Motor neuron (in vitro differentiated cells): Measurements from ENCODE around the gene TMC5. TPM values are rescaled to one million over a fixed set of nuclear protein-coding genes. Genes with fewer than 3 reads are reported as not detected.
"Not testable (repeated sequence)": the region's sequence is repeated elsewhere in the genome, so short reads cannot be mapped to it uniquely, and the experiment has no call there.

Experiments
- ATAC-seq, 8 experiments: fragments of 200-7000 bp; cut with Tn5 transposase; replicated peaks in 6 of 8; 2 replicates each; pipeline ENCODE4 v1.8.0; 2021; ENCODE audit warnings: mild to moderate bottlenecking in 8 of 8, moderate library complexity in 8 of 8
- H3K27ac ChIP-seq, 2 donors: fragments of 250-450 bp; sonication (Bioruptor Pico); 2 replicates each; pipeline ENCODE4 v1.9.0; 2021; ENCODE audit warnings: antibody characterized with exemption in 2 of 2, mild to moderate bottlenecking in 2 of 2, moderate library complexity in 1 of 2
- H3K4me1 ChIP-seq, 2 donors: fragments of 250-450 bp; sonication (Bioruptor Pico); replicated peaks in 1 of 2; 2 replicates each; pipeline ENCODE4 v1.6.1; 2021; ENCODE audit warnings: antibody characterized with exemption in 2 of 2, mild to moderate bottlenecking in 2 of 2, moderate library complexity in 1 of 2
- H3K4me3 ChIP-seq, 5 donors: fragments of 250-450 bp; sonication (Bioruptor Pico); 2 replicates each; pipeline ENCODE4 v1.9.0; 2021; ENCODE audit warnings: antibody characterized with exemption in 5 of 5, mild to moderate bottlenecking in 5 of 5, moderate library complexity in 4 of 5
- WGBS, 10 experiments: fragments of 450-650 bp; shearing (Covaris generic); methylation state at CpG; one replicate each; pipeline ENCODE4 v1.0.0; 2022; 5-methylcytosine and 5-hydroxymethylcytosine counted together
- in situ Hi-C, 9 experiments: fragments of 400-800 bp; cut with MboI; loops; one replicate each; pipeline ENCODE4 v1.15.0; 2021; ENCODE audit warnings: low sequenced_read_pairs in 9 of 9, low pct_unique_long_range_greater_than_20kb in 2 of 9; ENCODE audit not compliant: unreplicated experiment in 9 of 9
- total RNA-seq, 8 experiments: library from RNA; unstranded; fragments of 300-600 nt; gene quantifications; 2 replicates each; pipeline versions ENCODE4 v1.2.3 to v1.2.4, GENCODE V29; 2022

The TMC5 gene
- total RNA-seq, 8 experiments from 2014 or later: 0.05 to 5.8 (median 0.17) TPM

DNA sequence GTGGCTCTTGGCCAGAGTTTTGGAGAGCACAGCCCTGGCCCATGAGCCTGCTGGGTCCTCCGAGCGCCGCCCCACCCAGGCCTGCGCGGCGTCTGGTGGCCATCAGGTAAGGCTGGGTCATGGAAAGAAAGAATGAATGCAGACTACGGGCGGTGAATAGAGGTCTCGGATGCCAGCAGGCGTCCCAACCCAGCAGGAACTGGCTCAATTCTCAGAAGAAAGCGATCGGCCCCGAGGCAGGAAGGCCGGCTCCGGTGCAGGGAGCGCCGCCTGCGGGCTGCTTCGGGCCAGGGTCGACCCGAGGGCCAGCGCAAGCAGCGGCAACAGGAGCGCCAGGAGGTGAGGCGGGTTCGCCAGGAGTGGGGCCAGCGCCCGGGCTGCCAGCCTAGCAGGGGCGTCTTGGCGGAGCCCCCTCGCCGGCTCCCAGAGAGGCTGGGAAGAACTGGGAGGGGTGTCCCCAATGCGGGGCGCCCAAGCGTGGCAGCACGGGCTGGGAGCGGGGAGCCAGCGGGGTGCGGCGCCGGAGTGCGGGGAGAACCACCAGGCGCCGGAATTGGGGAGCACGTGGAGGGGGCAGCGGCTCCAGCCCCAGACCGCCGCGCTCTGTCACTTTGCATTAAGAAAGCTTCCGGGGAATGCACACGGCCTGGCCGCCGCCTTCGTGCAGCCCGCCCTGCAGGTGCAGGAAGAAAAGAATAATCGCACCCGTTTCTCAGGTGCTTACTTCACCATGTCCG, 7.1 kb upstream of the TMC5 start:
- no peak overlapping the region for H3K27ac ChIP-seq
- ATAC-seq: peak; percentile 61 to 93 (median 74)
- WGBS, 10 experiments: 3 to 14% (median 9%) methylated on average over 5 to 22 of the region's 58 CpGs; no CpG with 5 or more reads in 3 of the 10 experiments
- in situ Hi-C loops: no loop called here
- peak overlapping the region; percentile 13 to 31 (median 19) for H3K4me3 ChIP-seq
- peaks cover 0 to 3% of the 10 kb centered on the region in 2 donors for H3K4me1 ChIP-seq

DNA sequence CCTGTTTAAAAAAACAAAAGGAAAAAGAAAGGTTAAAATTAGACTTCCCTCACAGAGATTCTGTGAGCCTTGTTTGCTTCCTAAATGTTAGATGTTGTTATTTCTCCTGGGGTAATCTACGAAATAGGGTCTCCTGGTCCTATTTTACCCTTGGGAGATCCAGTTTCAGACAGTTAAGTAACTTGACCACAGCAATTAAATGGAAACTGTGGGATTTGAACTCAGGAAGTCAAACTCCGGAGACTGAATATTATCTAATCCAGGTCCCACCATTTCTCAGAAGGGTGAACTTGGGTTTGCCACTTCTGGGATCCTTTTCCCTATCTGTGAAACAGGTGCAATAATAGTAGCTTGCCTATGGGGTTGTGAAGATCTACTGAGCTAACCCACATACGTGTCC, 6.4 kb upstream of the TMC5 start:
- 20 to 100% (median 80%) methylated on average over 1 to 3 of the region's 3 CpGs; no CpG with 5 or more reads in 5 of the 10 experiments for WGBS, 10 experiments
- H3K27ac ChIP-seq: no peak overlapping the region
- in situ Hi-C loops: no loop called here
- no peak for ATAC-seq
- peaks cover 0 to 3% of the 10 kb centered on the region in 2 donors for H3K4me1 ChIP-seq
- H3K4me3 ChIP-seq: no peak overlapping the region

DNA sequence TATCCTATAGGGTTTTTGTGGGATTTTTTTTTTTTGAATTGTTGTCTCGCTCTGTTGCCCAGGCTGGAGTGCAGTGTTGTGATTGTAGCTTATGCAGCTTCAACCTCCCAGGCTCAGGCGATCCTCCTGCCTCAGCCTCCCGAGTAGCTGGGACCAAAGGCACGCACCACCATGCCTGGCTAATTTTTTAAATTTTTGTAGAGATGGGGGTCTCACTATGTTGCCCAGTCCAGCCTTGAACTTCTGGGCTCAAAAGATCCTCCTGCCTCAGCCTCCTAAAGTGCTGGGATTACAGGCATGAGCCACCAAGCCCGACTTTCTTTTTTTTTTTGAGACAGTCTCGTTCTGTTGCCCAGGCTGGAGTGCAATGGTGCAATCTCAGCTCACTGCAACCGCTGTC, 5.6 kb upstream of the TMC5 start:
- H3K4me1 ChIP-seq, H3K4me3 ChIP-seq, ATAC-seq, H3K27ac ChIP-seq, in situ Hi-C loops: not testable (repeated sequence)
- WGBS, 10 experiments: 0 to 100% (median 86%) methylated on average over 1 to 7 of the region's 7 CpGs; no CpG with 5 or more reads in 2 of the 10 experiments

DNA sequence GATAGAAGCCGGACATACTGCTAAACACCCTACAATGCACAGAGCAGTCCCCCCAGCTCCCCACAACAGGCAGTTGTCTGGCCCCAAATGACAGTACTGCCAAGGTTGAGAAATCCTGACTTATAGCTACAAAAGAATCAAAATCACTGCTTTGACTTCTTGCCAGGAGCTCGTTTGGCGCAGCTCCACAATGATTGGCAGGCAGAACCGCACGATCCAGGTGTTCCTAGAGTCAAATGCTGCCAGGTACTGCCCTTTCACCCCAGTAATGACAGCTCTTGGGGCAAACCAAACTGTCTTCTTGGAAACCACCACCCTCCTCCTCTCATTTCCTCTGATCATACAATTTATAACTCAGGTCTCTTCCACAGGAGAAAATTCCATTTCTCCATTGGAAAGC, 2.2 kb upstream of the TMC5 start:
- H3K27ac ChIP-seq: no peak overlapping the region
- 0 to 80% (median 49%) methylated on average over 1 to 5 of the region's 5 CpGs; no CpG with 5 or more reads in 4 of the 10 experiments for WGBS, 10 experiments
- in situ Hi-C loops: no loop called here

DNA sequence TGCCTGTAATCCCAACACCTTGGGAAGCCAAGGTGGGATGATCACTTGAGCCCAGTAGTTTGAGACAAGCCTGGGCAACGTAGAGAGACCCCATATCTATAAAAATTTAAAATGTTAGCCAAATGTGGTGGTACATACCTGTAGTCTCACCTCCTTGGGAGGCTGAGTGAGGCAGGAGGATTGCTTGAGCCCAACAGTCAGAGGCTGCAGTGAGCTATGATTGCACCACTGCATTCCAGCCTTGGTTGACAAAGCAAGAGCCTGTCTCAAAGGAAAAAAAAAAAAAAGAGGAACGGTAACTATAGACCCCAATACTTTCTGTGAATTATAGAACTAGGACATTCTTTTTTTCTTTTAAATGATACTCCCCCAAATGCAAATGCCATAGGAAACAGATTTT, 1.8 kb upstream of the TMC5 start:
- Histone ChIP-seq H3K4me3 (no peak overlapping the region), H3K4me1 (peaks cover 0 to 2% of the 10 kb centered on the region in 2 donors), H3K27ac (no peak overlapping the region)
- in situ Hi-C loops: no loop called here
- no peak for ATAC-seq
- 14 to 75% (median 53%) methylated on average over 1 to 2 of the region's 2 CpGs; no CpG with 5 or more reads in 3 of the 10 experiments for WGBS, 10 experiments

More for the DNA sequence above, 2.2 kb upstream of the TMC5 start:
- no peak overlapping the region for H3K4me3 ChIP-seq
- no peak for ATAC-seq
- H3K4me1 ChIP-seq: peaks cover 0 to 3% of the 10 kb centered on the region in 2 donors

DNA sequence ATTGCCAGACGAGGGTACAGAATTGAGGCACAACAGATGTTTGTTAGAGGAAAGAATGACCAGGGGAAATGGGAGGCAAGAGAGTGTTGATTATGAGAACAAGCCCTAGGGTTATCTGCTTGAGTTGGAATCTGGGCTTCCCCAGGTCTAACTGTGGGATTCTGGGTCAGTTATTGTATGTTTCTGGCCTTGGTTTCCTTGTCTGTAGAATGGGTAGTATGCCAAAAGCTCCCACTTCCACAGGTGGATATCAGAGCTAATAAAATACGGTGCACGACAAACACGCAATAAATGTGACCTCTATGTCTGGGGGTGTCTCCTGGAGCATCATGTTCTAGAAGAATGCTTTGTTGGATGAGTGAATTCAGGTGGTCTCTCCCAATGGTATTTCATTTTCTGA, 517 bp downstream of the TMC5 start:
- 29 to 96% (median 87%) methylated on average over 1 to 4 of the region's 4 CpGs; no CpG with 5 or more reads in 2 of the 10 experiments for WGBS, 10 experiments
- ATAC-seq: no peak
- Histone ChIP-seq H3K27ac (no peak overlapping the region), H3K4me1 (no peaks in the 10 kb centered on the region), H3K4me3 (no peak overlapping the region)
- in situ Hi-C loops: no loop called here

DNA sequence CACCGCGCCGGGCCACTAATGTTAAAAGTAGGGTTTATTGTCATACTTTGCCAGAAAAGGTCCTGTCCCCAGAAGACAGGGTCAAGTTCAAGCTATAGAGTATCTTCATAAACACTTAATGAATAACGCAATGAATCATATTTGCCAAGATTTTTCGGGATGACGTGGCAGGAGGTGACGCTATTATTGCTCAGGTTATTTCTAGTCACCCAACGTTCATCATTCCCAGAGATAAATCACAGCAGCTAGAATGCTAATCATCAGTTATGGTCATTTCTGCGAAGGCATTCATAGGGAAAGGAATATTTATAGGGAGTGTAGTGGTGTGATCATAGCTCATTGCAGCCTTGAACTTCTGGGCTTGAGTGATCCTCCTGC, 2.0 kb downstream of the TMC5 start:
- in situ Hi-C loops: no loop called here
- Histone ChIP-seq H3K27ac (no peak overlapping the region), H3K4me3 (no peak overlapping the region), H3K4me1 (no peaks in the 10 kb centered on the region)
- 33 to 100% (median 41%) methylated on average over 1 to 6 of the region's 9 CpGs; no CpG with 5 or more reads in 2 of the 10 experiments for WGBS, 10 experiments
- no peak for ATAC-seq

DNA sequence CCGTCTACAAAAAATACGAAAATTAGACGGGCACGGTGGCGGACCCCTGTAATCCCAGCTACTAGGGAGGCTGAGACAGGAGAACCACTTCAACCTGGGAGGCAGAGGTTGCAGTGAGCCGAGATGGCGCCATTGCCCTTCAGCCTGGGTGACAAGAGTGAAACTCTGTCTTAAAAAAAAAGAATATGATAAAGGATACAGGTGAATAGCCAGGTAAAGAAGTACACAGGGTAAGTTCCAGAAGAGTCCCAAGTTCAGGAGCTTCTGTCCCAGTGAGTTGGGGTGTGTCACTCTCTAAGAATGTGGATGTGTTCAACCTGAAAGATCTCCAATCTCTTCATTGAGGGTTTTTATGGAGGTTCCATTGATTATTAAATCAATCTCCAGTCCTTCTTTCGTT, 6.8 kb downstream of the TMC5 start:
- WGBS, 10 experiments: 40 to 96% (median 79%) methylated on average over 1 to 7 of the region's 8 CpGs; no CpG with 5 or more reads in 2 of the 10 experiments
- in situ Hi-C loops: no loop called here
- H3K27ac ChIP-seq: no peak overlapping the region
- no peak overlapping the region for H3K4me3 ChIP-seq
- no peaks in the 10 kb centered on the region for H3K4me1 ChIP-seq
- ATAC-seq: no peak

DNA sequence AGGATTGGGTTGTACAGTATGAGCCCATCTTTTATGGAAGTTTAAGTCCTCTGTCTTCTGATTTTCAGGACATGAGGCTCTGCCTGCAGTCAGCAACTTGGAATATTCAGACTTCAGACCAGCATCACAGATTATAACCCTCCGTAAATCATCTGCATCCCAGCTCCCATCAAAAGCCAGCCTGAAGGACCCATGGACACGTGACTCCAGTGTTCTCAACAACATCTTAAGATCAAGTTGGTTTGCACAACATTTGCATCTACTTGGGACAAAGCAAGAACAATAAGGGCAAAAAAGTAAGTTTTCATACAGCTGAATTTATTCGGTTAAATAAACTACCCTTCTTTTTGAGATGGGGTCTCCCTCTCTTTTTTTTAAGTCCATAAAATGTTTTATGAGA, 12.7 kb downstream of the TMC5 start:
- no peak for ATAC-seq
- in situ Hi-C loops: no loop called here
- 40 to 100% (median 92%) methylated on average over 1 to 3 of the region's 3 CpGs for WGBS, 10 experiments

DNA sequence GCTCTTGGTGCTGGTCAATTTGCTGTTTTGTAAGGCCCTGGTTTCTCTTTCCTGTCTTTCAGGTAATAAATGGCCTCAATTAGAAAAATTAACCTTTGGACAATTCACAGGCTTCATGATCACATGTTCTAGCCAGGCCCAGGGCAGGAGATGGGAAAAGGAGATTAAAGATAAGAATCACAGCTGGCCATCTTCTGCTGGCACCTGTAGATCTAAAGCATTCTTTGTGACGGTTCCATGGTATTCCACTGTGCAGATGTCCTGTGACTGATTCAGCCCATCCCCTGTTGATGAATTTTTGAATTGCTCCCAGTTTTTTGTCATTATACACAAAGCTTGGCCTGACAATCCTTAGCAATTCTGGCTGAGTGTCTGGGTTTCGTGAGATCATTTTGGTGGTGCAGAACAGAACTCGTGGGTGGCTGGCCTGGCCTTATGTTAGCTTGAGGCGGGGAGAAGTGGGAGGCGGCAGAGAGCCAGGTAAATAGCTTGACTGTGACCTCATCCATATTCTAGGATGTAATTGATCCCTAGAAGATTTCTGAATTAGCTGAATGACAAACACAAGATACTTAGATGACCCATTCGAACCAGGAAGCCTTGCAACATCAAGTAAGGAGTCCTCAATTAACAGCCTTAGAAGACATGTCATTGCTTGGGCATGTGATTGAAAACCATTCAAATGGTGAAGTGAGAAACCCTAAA, 14.1 kb downstream of the TMC5 start:
- Histone ChIP-seq H3K27ac (no peak overlapping the region), H3K4me1 (no peaks in the 10 kb centered on the region), H3K4me3 (no peak overlapping the region)
- 17 to 100% (median 93%) methylated on average over 1 to 6 of the region's 6 CpGs; no CpG with 5 or more reads in 2 of the 10 experiments for WGBS, 10 experiments
- no peak for ATAC-seq
- in situ Hi-C loops: no loop called here

More for the DNA sequence above, 12.7 kb downstream of the TMC5 start:
- Histone ChIP-seq H3K4me3 (no peak overlapping the region), H3K4me1 (no peaks in the 10 kb centered on the region), H3K27ac (no peak overlapping the region)

DNA sequence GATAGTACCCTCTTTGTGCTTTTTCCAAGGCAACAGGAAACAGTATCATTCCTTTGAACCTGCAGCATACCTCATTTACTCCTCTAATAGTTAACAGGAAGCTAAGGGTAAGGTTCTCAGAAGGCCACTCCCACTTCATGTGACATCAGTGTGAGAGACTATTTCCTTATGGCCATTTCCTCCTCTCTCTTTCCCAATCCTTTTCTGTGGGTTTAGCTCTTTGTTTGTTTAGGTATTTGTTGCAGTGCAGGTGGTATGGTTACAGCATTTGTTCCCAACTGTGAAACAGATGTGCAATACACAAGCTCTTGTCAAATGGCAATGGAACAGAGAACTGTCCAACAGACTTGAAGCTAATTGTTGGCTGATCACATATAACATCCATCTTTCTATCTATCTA, 14.7 kb downstream of the TMC5 start:
- Histone ChIP-seq H3K4me1 (no peaks in the 10 kb centered on the region), H3K27ac (no peak overlapping the region), H3K4me3 (no peak overlapping the region)
- no peak for ATAC-seq
- in situ Hi-C loops: no loop called here

DNA sequence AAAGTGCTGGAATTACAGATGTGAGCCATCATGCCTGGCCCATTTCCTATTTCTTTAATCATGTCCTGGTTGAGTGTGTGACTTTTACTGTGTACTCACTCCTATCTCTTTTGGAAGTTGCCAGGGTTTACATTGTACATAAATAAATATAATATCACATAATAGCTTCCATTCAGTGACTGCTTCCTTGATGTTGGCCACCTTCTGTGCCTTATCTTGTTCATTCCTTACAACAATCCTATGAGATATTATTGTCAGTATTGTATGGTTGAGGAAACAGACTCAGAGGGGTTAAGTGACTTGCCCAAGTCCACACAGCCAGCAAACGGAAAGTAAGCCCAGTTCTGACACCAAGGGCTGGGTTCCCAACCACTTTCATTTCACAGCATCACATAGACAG, 16.9 kb downstream of the TMC5 start:
- Histone ChIP-seq H3K4me3 (no peak overlapping the region), H3K4me1 (no peaks in the 10 kb centered on the region), H3K27ac (no peak overlapping the region)
- ATAC-seq: no peak
- WGBS, 10 experiments: 0 to 80% (median 29%) methylated on average over 1 of the region's 1 CpG; no CpG with 5 or more reads in 7 of the 10 experiments
- in situ Hi-C loops: no loop called here

DNA sequence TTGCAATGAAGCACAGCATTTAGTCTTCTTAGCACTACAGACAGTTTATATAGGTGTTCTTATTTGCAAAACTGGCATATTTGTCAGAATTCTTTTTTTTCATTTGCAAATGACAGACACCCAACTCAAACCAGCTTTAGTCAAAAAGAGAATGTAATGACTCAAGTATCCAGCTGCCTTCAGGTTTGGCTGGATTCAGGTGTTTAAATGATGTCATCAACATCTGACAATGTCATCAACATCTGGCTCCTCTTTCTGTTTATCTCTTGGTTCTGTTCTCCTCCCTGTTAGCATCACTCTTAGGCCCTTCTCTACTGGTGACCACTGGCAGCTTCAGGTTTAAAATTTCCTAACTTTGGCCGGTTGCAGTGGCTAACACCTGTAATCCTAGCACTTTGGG, 18.9 kb downstream of the TMC5 start:
- Histone ChIP-seq H3K4me1 (no peaks in the 10 kb centered on the region), H3K27ac (no peak overlapping the region), H3K4me3 (no peak overlapping the region)
- no peak for ATAC-seq
- WGBS, 10 experiments: 0 to 83% (median 14%) methylated on average over 1 of the region's 1 CpG; no CpG with 5 or more reads in 5 of the 10 experiments
- in situ Hi-C loops: no loop called here
